Amniotic stem cell (primary cell): ENCODE data around the gene GIPC1.

Experiments
- DNase-seq: peaks from one replicate; lab custom pipeline; 2025; lab: John Stamatoyannopoulos, UW

Gene GIPC1

GRCh38 chr19:14494411-14494810 is 1.5 kb downstream of the GIPC1 start:
- DNase-seq = no peak

GRCh38 chr19:14492756-14493337 is 3.1 kb downstream of the GIPC1 start:
- DNase-seq = no peak

- no peak for DNase-seq
These were observed 8.4 kb downstream of the GIPC1 start for GRCh38 chr19:14487370-14488125.

- no peak for DNase-seq
These were observed 13.6 kb downstream of the GIPC1 start for GRCh38 chr19:14482172-14482941.

GRCh38 chr19:14480700-14481079 is 15.2 kb downstream of the GIPC1 start:
- DNase-seq = no peak

GRCh38 chr19:14479975-14480699 is 15.8 kb downstream of the GIPC1 start:
- DNase-seq = no peak

- DNase-seq = no peak
These were observed 16.5 kb downstream of the GIPC1 start for GRCh38 chr19:14479309-14479974.

- no peak for DNase-seq
These were observed 17.8 kb downstream of the GIPC1 start for GRCh38 chr19:14478113-14478545.

GRCh38 chr19:14477418-14478112 is 18.4 kb downstream of the GIPC1 start:
- no peak for DNase-seq

GRCh38 chr19:14476673-14477401 is 19.1 kb downstream of the GIPC1 start:
- no peak for DNase-seq

- DNase-seq = no peak
These were observed 19.6 kb downstream of the GIPC1 start for GRCh38 chr19:14476327-14476672.

- no peak for DNase-seq
These were observed 20.5 kb downstream of the GIPC1 start, which contains the start of gene PTGER1 for GRCh38 chr19:14475251-14476073. Gene PTGER1, minus strand, starts transcription at chr19:14475354. Its CDS starts 1,034 bp downstream, at chr19:14474320.

- DNase-seq = no peak
These were observed 21.1 kb downstream of the GIPC1 start for GRCh38 chr19:14474827-14475226.

- no peak for DNase-seq
These were observed 21.8 kb downstream of the GIPC1 start for GRCh38 chr19:14473978-14474578.

GRCh38 chr19:14473073-14473977 is 22.6 kb downstream of the GIPC1 start:
- DNase-seq = no peak

- no peak for DNase-seq
These were observed 23.6 kb downstream of the GIPC1 start for GRCh38 chr19:14472202-14472938.

- DNase-seq = no peak
These were observed 24.3 kb downstream of the GIPC1 start for GRCh38 chr19:14471436-14472187.
